TTC549 (cell line): ENCODE measurements around the gene EFCAB6.

Experiments
- FAIRE-seq: peaks from 2 replicates; lab custom pipeline; 2012; peaks lifted over from hg19 to GRCh38; lab: Jason Lieb, UNC

Gene EFCAB6

DNA sequence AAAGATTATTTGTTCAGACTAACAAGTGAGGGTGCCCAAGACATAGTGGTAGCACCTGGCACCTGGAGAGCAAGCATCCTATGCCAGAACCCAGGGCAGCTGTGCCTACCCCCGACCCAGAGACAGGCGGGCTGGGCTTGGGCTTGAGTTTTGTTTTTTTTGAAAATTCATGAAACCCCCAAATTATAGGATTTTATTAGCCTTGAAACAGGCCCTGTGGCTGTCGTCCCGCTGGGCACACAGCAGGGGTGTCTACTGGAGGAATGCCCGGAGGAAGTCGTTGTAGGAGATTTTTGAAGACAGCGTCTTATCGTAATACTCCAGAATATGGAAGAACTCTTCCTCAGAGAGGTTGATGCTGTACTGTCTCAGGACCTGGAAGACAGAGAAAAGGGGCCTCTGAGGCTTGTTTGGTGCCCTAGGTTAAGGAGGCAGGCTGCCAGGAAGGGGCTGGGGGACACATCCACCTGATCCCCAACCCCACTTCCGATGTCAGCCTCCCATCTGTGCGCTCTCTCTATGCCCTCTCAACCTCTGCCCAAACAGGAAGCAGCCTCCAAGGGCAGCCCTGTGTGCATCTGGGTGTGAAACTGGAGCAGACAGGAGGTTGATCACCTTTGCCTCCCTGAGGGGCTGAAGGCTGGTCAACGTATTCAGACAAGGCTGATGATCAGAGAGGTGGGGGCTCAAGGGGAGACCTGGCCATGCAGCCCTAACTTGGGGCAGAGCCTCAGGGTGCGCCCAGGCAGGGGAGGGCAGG lies 283.3 kb downstream of the EFCAB6 start:
- FAIRE-seq: no peak

DNA sequence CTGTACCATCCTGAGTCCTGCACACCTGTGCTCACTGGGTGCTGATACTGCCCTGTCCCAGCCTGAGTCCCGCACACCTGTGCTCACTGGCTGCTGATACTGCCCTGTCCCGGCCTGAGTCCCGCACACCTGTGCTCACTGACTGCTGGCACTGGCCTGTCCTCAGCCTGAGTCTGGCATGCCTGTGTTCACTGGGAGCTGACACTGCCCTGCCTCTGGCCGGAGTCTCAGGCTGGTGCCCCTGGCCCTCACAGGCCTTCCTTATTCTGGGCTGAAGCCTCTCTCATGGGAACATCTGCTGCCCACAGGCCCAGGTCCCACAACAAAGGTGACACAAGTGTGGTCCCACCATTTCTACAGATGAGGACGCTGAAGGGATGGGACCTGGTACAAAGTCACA lies 285.2 kb downstream of the EFCAB6 start:
- FAIRE-seq: no peak

DNA sequence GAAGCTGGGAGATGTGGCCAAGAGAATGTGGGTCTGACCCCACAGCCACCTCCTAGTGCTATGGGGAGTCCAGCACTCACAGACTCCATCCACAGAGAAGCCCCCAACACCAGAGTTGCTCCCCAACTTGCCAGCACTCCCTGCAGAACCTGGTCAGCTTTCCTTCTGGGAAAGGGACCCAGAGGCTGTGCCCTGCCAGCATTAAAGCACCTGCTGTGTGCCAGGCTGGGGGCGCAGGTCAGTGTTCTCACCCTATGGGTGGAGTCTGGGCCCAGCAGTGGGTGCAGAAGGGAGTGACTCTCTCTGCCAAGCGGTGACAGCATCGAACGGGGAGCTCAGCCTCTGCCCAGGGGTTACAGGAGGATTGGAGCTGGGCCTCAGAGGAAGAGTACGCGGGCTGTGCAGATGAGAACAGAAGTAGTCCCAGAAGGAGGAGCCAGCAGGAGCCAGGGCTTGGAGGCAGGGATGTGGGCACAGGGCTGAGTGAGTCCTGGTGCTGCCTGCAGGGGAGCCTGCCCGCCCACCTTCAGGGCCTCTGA lies 285.9 kb downstream of the EFCAB6 start:
- no peak for FAIRE-seq

DNA sequence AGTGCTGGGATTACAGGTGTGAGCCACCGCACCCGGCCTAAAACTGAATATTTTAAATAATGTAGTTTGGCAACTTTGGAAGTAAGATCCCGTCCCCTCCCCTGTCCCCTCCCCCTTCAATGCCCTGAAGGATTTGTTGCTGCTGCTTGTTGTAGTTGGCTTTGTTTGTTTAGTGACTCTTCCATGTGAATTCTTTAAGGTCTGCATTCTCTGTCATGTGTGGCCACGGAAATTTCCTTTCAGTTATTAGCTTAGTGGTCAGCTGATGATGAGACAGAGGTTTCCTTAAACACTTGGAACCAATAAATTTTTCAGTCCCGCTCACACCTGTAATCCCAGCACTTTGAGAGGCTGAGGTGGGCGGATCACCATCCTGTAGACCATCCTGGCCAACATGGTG lies 290.4 kb downstream of the EFCAB6 start:
- no peak for FAIRE-seq

DNA sequence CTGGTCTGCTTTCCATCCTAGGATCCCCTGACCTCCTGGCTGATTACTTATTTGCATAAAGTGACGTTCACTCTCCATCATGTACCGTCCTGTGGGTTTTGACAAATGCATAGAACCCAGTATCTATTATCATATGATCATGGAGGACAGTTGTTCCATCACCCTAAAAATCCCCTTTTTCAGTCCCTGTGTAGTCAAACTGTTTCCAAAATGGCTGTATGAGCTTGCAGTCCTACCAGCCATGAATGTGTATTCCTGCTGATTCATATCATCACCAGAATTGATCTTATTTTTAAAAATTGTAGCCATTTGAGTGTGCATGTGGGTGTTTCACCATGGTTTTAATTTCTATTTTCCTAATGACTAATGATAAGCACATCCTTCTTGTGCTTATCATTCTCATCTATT lies 291.5 kb downstream of the EFCAB6 start:
- FAIRE-seq: no peak

DNA sequence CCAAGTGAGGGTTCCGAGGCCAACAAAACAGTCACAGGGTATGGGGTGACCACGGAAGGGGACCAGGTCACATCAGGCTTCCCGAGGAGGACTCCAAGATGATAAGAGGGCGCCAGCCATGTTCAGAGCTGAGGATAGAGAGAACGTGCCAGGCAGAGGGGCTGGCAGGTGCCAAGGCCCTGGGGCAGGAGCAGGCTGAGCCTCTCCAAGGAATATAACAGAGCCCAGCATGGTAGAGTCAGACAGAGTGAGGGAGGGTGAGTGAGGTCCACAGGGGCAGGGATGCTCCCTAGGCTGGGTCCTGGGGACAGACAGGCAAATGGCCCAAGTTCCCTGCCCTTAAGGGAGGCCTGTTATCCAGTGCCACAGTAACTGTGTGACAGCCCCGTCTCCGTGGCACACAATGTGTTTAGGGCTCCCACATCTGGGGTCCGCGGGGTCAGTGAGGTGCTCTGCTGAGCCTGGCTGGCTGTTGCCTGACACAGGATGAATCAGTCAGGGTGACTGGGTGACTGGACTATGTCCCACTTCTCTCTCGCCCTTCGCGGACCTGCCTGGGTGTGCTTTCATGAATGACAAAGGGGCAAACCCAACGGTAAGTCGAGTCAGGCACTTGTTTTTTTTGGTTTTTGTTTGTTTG lies 295.0 kb downstream of the EFCAB6 start:
- FAIRE-seq: no peak

DNA sequence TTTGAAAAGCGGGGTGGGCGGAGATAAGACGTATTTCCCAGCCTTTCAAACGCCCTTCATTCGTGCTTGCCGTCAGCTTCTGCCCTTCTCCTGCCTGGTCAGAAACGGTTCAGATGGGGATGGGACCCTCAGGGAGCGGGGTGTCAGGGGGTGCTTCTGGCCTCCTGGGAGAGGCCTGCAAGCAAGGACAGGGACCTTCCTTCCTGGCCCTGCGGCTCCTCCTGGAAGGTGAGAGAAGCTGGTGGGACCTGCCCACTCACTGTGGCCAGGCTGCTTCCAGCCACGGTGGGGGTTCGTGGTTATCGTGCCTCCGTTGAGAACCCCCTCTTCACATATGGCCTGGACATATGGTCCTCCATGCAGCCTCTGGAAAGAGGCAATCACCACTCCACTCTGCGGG lies 295.7 kb downstream of the EFCAB6 start:
- no peak for FAIRE-seq

DNA sequence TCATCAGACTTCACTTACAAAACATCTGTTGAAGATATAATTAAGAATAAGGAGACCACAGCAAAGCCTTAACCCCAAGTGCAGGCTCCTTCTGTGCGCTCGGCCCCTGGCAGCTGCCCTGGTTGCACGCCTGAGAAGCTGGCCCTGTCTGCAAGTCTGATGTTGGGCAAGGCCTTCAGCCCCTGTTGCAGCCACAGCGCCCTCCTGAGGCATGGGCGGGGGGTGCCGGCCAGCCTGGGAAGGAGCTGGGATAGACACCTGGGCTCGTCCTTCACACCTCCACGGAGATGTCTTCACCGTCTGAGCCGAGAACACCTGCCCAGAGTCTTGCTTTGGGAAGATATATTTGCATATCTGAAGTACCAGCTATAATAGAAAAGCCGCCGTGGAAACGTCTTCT lies 296.2 kb downstream of the EFCAB6 start:
- no peak for FAIRE-seq

DNA sequence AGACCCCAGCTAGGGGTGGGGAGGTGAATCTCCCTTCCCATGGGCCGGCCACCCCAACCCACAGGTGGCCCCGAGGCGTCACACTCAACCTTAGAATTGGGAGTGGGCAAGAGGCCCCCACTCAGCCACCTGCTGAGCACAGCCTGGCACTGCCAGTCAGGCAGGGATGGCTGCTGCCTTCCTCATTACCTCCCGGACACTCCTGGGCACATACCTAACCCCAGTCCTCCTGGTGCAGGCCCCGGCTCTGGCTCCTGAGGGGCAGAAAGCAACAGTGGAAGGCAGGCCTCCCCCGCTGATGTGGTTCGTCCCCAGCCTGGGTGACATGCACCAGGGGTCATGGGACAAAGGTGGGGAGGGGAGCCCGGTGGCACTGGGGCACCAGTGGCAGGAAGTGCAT lies 296.7 kb downstream of the EFCAB6 start:
- FAIRE-seq: no peak

DNA sequence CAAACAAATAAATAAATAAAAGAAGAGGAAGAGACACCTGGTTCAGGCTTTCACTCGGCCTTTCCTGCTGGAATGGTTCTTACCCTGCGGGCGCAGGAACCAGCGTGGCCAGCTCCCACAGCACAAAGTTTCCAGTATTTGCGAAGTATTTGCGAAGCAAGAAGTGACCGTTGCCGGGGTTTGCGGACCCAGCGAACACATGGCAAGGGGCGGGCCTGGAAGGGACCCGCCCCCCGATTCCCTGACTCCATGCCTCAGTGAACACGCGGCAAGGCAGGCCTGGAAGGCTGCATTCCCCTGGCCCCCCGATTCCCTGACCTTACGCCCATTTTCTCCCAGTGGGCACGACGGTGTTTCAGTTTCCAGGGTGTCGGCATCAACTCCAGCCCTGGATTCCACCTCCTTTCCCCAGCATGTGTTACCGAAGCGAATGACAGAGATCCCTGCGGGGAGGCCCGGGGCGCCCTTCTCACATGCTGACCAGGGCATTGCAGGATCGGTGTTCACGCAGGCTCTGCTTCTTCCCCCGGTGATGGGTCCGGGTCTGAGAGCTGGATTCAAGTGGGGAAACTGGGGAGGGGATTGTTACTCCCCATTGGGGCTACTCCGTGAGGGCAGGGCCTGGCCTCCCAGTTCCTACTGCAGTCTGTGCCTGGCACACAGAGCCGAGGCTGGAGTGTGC lies 297.5 kb downstream of the EFCAB6 start:
- FAIRE-seq: no peak

DNA sequence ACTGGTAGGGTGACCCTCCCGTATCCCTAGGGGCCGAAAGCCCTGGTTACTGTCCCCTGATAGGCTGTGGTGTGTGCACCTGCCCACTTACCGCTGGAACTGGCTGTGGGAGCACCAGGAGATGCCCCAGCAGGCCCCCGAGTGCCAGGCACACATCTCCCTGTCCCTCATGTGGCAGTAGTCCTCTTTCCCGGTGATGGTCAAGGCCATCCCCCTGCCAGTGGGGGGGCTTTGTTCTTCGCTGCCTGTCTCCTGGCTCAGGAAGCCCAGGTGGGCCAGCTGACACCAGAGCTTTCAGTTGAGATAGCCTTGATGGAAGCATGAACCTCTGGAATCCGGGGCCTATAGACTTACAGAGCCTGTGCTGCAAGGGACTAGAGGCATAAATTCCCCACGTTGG lies 299.8 kb downstream of the EFCAB6 start:
- FAIRE-seq: no peak

DNA sequence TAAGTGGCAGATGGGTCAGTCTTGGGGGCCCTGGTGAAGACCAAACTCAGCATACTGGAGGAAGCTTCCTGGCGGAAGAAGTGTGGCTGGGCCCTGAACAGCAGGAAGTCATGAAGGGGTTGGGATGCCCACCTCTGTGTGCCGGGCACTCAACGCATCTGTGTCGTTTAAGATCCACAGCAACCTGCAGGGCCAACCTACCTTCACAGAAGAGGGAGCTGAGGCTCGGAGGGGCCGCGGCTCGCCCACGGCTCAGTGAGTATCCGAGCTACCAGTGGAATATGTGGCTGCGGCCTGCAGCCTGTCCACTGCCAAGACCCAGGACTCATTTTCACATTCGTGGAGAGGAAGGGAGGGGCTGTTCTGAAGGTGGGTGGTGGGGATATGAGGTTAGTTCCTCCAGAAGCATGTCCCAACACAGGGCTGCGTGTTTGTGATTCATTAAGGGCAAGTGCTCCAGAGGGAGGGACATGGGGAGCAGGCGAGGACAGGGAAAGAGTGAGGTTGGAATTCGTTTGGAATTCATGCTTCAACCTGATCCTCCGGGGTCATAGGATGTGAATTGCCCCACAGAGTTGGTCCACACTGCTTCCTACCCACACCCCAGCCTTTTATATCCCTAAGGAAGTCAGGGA lies 300.7 kb downstream of the EFCAB6 start:
- no peak for FAIRE-seq

DNA sequence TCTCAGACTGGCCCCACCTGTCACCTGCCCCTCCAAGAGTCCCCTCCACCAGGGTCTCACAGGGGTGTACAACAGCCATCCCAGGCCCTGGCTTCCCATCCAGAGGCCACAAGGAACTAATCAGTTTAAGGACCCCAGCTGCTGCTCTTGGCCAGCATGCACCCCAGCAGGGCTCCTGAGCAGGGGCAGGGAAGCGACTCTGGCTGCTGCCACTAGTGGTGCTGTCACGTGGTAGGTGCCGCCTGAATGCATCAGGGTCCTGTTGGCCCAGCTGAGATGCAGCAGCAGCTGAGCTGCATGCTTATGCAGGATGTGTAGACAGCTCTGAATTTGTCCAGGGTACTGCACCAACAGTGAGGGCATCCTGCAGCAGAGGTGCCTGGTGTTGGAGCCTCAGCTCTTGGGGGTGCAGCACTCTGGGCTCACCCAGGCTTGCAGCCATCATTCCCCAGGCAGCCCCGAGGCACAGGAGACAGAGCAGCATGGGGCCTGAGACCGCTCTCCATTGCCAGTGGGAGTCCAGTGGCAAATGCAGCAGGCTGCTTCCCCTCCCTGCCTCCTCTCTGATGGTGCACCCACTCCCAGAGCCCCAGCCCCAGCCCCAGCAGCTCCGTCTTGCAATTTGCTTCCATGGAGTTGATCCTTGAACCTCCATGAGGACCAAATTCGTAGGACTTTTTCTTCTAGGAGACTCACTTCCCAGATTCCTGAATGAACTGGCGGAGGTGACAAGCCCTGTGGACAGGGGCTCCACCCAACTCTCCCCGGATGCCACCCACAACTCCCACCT lies 301.6 kb downstream of the EFCAB6 start:
- FAIRE-seq: no peak

DNA sequence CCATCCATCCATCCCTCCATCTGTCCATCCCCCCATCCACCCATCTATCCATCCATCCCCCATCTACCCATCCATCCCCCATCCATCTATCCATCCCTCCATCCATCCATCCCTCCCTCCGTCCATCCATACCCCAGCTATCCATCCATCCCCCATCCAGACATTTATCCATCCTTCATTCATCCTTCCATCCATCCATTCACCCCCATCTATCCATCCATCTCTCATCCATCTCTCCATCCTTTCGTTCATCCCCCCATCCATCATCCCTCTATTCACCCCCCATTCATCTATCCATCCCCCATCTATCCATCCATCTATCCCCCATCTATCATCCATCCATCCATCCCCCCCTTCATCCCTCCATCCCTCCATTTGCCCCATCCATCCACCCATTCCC lies 302.8 kb downstream of the EFCAB6 start:
- no peak for FAIRE-seq

DNA sequence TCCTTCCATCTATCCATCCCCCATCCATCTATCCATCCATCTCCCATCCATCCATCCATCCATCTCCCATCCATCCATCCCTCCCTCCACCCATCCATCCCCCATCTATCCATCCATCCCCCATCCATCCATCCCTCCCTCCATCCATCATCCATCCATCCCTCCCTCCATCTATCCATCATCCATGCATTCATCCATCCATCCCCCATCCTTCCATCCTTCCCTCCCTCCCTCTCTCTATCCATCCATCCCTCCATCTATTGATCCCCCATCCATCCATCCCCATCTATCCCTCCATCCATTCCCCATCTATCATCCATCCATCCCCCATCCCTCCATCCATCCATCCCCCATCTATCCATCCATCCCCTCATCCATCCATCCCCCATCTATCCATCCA lies 303.6 kb downstream of the EFCAB6 start:
- no peak for FAIRE-seq

DNA sequence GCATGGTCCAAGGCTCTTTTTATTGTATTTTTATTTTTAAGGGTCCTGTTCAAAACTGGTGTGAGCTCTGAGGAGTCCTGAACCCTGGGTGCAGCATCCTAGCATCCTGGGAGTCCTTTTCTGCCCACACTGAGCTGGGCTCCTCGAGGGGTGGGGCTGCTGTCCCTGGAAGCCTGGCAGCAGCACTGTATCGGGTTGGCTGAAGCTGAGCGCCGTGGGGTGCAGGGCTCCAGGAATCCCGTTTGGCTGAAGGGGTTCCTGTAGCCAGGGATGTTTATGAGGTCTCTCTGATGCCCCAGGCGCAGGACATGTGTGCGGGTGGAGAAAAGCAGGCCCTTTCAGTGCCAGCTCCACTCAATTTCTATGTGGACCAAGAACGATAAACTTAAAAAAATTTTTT lies 304.9 kb downstream of the EFCAB6 start:
- FAIRE-seq: no peak

DNA sequence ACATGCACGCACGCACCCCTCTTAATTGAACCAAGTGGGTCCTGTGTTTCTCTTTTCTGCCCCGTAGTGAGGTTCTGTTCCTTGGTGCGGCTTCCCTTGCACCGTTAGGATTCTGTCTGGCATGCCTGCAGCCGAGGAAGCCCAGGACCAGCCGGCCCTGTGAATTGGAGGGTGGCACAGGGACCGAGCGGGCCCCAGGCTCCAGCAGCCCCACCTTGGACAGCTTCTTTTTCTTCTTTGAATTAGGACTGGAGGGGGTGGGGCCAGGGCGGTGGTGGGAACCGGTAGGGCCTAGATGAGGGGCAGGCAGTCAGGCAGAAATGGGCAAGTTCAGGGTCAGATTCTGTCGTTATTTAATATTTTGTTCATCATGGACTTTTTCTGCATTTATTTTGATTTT lies 305.6 kb downstream of the EFCAB6 start:
- no peak for FAIRE-seq

DNA sequence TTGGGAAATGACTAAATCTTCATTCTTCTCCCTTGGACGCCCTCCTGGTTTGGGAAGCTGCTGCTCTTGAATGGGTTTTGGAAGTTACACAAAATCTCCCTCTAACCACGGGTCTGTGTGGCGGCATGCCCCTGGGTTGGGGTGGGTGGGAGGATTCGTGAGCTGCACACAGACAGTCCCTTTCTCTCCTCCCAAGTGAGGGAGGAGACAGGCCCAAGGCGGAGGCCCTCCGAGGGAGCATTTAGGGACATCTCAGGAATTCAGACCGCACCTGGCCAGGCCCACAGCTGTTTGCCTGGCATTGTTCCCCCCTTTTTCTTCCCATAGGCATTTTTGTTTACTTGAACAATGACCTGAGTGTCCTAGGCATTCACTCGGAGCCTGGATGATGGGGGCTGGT lies 306.2 kb downstream of the EFCAB6 start:
- no peak for FAIRE-seq

DNA sequence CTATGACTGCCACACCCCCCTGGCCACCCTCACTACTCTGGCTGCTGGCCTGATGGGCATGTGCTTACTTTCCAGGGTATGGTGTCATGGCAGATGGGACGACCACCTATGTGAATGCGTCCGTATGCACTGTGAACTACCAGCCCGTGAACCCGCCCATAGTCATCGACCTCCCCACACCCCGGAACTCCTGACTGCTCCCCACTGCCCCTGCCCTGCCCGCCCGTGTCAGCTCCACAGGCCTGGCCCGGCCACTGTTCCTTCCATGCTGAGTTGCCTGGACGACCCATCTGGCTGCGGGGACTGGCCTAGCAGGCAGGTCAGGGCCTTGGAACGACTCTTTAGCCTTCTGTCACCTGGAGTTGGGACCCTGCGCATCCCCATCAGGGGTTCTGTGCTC lies 306.7 kb downstream of the EFCAB6 start:
- no peak for FAIRE-seq

DNA sequence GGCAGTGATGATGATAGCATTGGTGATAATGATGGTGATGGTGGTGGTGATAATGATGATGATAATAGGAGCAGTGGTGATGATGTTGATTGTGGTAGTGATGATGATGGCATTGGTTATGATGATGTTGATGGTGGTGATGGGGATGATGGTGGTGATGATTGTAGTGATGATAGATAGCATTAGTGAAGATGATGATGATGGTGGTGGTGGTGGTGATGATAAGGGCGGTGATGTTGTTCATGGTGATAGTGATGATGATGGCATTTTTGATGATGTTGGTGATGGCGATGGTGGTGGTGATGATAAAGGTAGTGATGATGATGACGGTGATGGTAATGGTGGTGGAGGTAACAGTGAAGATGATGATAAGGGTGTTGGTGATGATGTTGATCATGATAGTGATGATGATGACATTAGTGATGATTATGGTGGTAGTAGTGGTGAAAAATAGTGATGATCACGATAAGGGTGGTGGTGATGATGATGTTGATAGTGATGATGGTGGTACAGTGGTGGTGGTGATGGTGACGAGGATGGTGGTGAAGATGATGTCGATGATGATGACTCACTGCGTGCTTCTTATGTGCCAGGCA lies 307.3 kb downstream of the EFCAB6 start:
- no peak for FAIRE-seq

DNA sequence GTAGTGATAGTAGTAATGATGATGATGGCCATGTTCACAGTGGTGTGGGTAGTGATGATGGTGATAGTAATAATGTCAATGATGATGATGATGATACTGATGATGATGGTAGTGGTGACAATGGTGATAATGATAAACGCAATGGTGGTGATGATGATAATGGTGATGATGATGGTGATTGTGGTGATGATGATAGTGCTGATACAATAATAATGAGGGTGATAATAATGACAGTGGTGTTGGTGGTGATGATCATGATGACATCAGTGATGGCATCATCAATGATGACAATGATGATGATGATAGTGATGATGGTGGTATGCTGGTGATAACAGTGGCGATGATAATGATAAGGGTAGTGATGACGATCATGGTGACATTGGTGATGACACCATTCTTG lies 308.0 kb downstream of the EFCAB6 start:
- FAIRE-seq: no peak
